OCI-M2 (cell line): ENCODE results near the gene GPR179.
"Not testable (repeated sequence)": the region's sequence is repeated elsewhere in the genome, so short reads cannot be mapped to it uniquely, and the experiment has no call there.

Experiments used
- DNase-seq: peaks from one replicate; lab custom pipeline; 2025; ENCODE audit not compliant: unreplicated experiment; lab: John Stamatoyannopoulos, UW

The GPR179 gene

DNA sequence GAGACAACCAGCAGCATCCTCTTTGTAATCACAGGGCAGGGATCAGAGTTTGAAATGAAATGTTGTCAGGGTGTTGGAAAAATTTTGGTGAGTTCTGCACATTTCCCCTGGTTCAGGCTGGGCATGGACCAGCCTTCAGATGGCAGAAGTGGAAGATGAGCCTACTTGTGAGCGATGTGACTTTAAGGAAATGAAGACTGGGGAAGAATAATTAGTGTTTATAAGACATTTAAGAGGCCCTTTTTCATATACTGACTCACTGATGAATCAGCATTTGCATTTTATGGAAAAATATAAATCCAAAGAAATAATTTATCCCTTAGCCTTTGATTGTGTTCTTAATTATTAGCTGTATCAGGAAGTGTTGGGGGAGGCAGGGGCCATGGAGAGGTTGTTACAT, 20.9 kb downstream of the GPR179 start:
- no peak for DNase-seq

DNA sequence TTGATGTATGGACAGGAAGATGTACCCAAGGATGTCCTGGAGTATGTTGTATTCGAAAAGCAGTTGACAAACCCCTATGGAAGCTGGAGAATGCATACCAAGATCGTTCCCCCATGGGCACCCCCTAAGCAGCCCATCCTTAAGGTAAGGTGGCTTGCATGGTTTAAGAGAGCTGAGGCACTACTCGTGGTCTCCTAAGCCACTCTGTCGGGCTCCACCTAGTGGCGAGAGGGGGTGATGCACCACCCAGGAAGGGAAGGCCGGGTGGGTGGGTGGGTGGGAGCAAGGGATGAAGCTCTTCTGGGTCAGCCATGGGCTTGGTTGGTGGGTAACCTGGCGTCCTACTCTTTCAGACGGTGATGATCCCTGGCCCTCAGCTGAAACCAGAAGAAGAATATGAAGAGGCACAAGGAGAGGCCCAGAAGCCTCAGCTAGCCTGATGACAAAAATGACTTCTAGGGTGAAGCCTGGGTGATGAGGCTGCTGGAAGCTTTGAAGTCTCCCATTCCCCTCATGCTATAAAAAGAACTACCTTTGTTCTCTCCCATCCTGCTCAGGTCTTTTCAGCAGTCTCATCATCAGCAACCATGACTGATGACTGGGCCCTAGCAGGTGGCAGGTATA, 21.5 kb downstream of the GPR179 start:
- DNase-seq: no peak

DNA sequence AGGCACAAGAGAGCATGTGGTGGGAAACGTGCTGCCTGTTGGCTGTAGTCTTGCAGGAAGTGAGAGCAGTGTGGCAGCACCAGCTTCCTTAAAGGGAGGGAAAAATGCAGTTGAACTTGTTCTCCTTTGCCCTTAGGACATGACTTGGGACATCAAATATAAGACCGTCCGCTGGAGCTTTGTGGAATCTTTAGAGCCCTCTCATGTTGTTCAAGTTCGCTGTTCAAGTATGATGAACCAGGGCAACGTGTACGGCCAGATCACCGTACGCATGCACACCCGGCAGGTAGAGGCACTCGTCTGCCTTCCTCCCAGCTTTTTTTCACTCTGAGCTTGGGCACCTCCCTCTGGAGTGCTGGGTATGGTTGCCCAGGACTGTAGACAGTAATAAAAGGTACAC, 23.3 kb downstream of the GPR179 start:
- DNase-seq: no peak

DNA sequence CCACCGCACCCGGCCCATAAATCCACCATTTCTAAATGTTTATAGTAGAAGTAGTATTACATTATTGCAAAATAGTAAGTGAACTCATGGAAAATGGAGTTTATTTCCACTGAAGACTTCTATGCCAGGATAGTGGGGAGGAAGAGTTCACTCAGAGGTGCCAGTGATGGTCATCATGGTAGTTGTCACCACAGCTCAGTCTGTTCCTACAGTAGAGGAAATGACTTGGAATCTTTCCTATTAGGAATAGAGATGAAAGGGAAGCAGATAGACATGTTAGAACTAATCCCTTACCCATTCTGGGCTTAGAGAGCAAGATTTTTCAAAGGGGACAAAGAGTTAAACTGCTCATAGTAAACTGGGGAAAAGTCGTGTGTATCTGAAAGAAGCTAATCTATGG, 26.7 kb downstream of the GPR179 start:
- DNase-seq: no peak

DNA sequence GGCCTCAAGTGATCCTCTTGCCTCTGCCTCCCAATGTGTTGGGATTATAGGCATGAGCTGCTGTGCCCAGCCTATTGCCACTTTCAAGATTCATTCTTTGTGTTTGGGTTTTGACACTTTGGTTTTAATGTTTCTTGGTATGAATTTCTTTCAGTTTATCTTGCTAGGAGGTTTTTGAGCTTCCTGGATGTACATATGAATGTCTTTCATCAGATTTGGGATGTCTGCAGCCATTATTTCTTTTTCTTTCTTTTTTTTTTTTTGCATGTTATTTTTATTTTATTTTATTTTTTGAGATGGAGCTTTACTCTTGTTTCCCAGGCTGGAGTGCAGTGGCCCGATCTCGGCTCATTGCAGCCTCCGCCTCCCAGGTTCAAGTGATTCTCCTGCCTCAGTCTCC, 28.3 kb downstream of the GPR179 start:
- DNase-seq: no peak

DNA sequence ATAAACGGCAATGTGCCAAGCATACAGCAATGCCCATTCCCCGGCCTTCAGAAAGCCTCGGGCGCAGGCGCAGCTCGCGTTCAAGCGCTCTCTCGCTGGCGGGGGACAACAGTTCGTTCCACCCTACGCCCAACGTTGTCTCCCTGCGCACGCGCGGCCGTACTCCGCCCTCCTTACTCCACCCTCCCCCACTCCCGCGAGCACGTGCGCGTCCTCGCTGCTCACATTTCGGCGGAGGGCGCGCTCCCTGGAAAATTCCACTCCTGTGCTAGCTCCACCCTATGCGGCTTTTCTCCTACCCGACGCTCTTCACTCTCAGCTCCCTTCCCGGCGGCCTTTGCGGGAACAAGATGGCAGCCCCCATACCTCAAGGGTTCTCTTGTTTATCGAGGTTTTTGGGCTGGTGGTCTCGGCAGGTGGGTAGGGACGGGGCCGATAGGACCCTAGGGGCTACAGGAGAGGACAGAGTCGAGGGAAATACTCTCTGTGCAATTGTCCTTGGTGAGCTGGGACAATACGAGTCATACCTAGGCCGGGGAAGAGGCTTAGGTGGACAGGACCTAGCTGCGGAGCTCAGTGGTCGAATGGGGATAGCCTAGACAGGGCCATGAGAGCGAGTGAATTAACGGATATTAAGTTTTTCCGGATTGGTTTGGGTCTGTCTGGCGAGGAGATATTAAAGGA, 46.8 kb downstream of the GPR179 start, which contains the start of gene MRPL45:
TSS of gene MRPL45 (plus strand) at position 335 of the 684 bp plus-strand sequence. CDS start at position 351, 16 bp downstream.
- peak; percentile 43 for DNase-seq

DNA sequence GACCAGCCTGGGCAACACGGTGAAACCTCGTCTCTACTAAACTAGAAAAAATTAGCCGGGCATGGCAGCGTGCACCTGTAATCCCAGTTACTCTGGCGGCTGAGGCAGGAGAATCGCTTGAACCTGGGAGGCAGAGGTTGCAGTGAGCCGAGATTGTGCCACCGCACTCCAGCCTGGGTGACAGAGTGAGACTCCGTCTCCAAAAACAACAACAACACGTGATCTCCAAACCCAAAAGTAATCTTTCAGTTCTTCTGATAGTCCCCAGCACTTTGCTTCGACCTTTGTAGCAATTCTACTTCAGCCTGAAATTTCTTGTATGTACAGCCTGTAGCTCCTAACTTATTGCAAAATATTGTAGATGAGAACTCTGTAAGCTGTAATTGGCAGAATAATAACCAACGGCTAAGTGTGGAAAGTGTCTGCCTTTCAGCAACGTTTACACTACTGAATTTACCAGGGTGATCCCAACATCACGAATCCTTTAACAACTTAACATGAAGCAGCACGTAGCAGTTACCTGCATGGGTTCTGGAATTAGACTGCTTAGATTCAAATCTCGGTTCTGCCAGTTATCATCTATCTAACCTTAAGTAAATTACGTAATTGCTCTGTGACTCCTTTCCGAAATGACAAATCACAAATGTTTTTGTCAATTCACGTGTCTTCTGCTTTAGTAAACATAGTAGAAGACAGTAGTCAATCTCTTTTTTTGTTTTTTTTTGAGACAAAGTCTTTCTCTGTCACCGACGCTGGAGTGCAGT, 48.0 kb downstream of the GPR179 start:
- DNase-seq: not testable (repeated sequence)

DNA sequence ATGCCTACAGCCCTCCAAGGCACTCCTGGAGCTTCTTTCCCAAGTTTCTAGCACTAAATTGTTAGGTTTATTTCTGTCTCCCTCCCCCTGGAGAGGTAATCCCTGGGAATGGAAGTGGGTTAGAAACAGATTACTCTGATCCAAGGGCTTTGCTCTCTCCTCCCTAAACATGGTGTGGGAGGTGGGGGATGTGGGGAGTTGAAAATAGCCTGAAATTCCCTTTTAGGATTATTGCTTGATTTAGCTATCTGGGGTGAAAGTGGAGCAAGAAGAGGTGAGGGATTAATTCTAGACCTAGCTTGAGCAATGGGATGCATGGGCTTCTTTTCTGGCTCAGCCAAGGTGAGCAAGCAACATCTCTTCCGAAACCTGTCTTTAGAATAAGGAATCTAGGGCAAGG, 54.0 kb downstream of the GPR179 start:
- not testable (repeated sequence) for DNase-seq

DNA sequence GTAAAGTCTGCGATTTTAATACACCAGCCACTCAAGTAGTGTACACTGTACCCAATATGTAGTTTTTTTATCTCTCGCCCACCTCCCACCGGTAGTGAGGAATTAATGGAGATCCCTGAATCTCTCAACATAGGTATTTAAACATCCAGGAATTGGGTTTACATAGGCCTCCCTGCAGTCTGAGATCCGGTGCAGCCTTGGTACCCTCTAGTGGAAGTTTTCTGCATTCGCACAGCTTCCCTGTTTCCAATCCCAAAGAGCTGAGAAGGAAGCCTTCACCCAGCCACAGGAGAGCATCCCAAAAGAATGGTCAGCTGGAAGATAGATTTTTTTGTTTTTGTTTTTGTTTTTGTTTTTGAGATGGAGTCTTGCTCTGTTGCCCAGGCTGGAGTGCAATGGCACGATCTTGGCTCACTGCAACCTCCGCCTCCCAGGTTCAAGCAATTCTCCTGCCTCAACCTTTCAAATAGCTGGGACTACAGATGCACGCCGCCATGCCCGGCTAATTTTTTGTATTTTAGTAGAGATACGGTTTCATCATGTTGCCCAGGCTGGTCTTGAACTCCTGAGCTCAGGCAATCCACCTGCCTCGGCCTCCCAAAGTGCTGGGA, 55.4 kb downstream of the GPR179 start:
- not testable (repeated sequence) for DNase-seq

DNA sequence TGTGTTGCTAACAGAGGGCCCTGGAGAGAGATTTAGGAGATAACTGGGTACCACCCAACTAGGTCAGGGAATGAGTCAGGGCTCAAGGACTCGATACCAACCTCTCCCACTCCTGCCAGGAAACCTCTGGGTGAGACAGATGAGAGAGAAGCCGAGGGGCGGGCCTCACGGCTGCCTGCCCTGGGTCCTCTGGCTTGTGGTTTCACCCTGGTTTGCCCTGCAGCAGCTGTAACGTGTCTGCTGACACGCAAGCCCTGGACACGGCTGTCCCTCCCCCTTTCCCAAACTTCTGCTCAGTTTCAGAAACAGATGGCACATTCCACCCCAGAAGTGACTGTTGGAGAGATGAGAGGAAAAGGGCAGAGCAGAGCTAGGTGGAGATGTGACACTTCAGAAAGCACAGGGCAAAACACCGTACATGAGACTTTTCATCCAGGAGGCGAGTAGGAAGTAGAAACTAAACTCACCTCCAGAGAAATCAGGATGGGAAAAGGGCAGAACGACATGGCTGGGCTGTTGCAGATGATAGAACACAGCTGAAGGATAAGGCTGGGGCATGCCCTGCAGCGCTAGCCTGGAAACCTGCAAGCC, 57.2 kb downstream of the GPR179 start:
- not testable (repeated sequence) for DNase-seq

DNA sequence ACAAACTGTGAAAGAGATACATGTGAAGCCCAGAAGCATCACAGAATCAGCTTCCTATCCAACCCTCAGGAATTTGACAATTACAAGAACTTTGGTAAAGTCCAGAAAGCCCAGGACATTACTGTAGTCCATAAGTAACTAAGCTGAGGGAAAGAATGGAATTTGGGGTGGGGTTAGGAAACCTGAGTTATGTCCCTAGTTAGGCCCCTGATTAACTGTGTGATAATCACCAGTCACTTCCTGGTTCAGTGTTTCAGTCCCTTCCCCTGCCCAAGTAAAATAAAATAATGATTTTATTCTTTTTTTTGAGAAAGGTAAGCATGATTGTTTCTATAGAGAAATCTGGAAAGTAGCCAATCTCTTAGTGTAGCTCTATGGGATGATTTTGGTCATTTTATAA, 57.8 kb downstream of the GPR179 start:
- not testable (repeated sequence) for DNase-seq
